Measurements from ENCODE around the gene NLE1.
A peak's percentile ranks its signal among the peaks of the same experiment; 100 is the strongest.
"Not testable (repeated sequence)": the region's sequence is repeated elsewhere in the genome, so short reads cannot be mapped to it uniquely, and the experiment has no call there.

Gene NLE1

GRCh38 chr17:35141681-35142466 is at the start of gene NLE1:
NLE1 (minus strand) TSS chr17:35142303; CDS start chr17:35142275, 28 bp downstream.
- DNase-seq (ENCODE audit: low spot score): peak; percentile 85

GRCh38 chr17:35191001-35191695 is 49.0 kb upstream of the NLE1 start:
- DNase-seq (ENCODE audit: low spot score): no peak

GRCh38 chr17:35189291-35189690 is 47.2 kb upstream of the NLE1 start:
- DNase-seq (ENCODE audit: low spot score): no peak

GRCh38 chr17:35188111-35188510 is 46.0 kb upstream of the NLE1 start:
- DNase-seq (ENCODE audit: low spot score): no peak

GRCh38 chr17:35187481-35187880 is 45.4 kb upstream of the NLE1 start:
- no peak for DNase-seq (ENCODE audit: low spot score)

GRCh38 chr17:35185849-35186248 is 43.7 kb upstream of the NLE1 start:
- no peak for DNase-seq (ENCODE audit: low spot score)

- no peak for DNase-seq (ENCODE audit: low spot score)
These were observed 42.2 kb upstream of the NLE1 start for GRCh38 chr17:35184274-35184673.

- no peak for DNase-seq (ENCODE audit: low spot score)
These were observed 41.2 kb upstream of the NLE1 start for GRCh38 chr17:35183332-35183731.

GRCh38 chr17:35179379-35179778 is 37.3 kb upstream of the NLE1 start:
- not testable (repeated sequence) for DNase-seq (ENCODE audit: low spot score)

- no peak for DNase-seq (ENCODE audit: low spot score)
These were observed 34.8 kb upstream of the NLE1 start for GRCh38 chr17:35176897-35177296.

GRCh38 chr17:35175638-35176415 is 33.7 kb upstream of the NLE1 start:
- DNase-seq (ENCODE audit: low spot score): no peak

GRCh38 chr17:35174835-35175334 is 32.8 kb upstream of the NLE1 start:
- no peak for DNase-seq (ENCODE audit: low spot score)

- not testable (repeated sequence) for DNase-seq (ENCODE audit: low spot score)
These were observed 30.2 kb upstream of the NLE1 start for GRCh38 chr17:35172321-35172720.

GRCh38 chr17:35171834-35172233 is 29.7 kb upstream of the NLE1 start:
- peak; percentile 40 for DNase-seq (ENCODE audit: low spot score)

GRCh38 chr17:35170968-35171771 is 29.1 kb upstream of the NLE1 start:
- DNase-seq (ENCODE audit: low spot score): peak; percentile 62

- DNase-seq (ENCODE audit: low spot score): no peak
These were observed 27.8 kb upstream of the NLE1 start for GRCh38 chr17:35169835-35170363.

- no peak for DNase-seq (ENCODE audit: low spot score)
These were observed 25.6 kb upstream of the NLE1 start for GRCh38 chr17:35167666-35168065.

GRCh38 chr17:35167046-35167445 is 24.9 kb upstream of the NLE1 start:
- DNase-seq (ENCODE audit: low spot score): no peak

GRCh38 chr17:35166526-35166925 is 24.4 kb upstream of the NLE1 start:
- no peak for DNase-seq (ENCODE audit: low spot score)

- DNase-seq (ENCODE audit: low spot score): no peak
These were observed 22.6 kb upstream of the NLE1 start for GRCh38 chr17:35164716-35165115.

- DNase-seq (ENCODE audit: low spot score): no peak
These were observed 21.8 kb upstream of the NLE1 start for GRCh38 chr17:35163886-35164285.
